NCI-H2196 treated with DMSO at 0.1 percent for 48 hours (cell line): ENCODE measurements around the gene NSG2.

ENCODE experiments used
- DNase-seq: peaks from one replicate; lab custom pipeline; 2025; ENCODE audit not compliant: unreplicated experiment; lab: John Stamatoyannopoulos, UW

Gene NSG2

GRCh38 chr5:174058433-174059122 lies 13.1 kb downstream of the NSG2 start:
- no peak for DNase-seq

GRCh38 chr5:174059247-174059646 lies 13.7 kb downstream of the NSG2 start:
- no peak for DNase-seq

- DNase-seq, result no peak
These were observed 17.7 kb downstream of the NSG2 start for GRCh38 chr5:174063082-174063756.

- no peak for DNase-seq
These were observed 18.7 kb downstream of the NSG2 start for GRCh38 chr5:174064171-174064570.

- peak; percentile 17 for DNase-seq
These were observed 20.2 kb downstream of the NSG2 start for GRCh38 chr5:174065528-174066197.

GRCh38 chr5:174067499-174067898 lies 22.0 kb downstream of the NSG2 start:
- no peak for DNase-seq

GRCh38 chr5:174071484-174071883 lies 26.0 kb downstream of the NSG2 start:
- DNase-seq, result no peak

- DNase-seq, result no peak
These were observed 27.7 kb downstream of the NSG2 start for GRCh38 chr5:174073122-174073660.

GRCh38 chr5:174074369-174074768 lies 28.9 kb downstream of the NSG2 start:
- no peak for DNase-seq

- no peak for DNase-seq
These were observed 32.9 kb downstream of the NSG2 start for GRCh38 chr5:174078416-174078815.

- peak; percentile 51 for DNase-seq
These were observed 36.8 kb downstream of the NSG2 start for GRCh38 chr5:174082286-174082685.

GRCh38 chr5:174083056-174083827 lies 37.7 kb downstream of the NSG2 start:
- no peak for DNase-seq

GRCh38 chr5:174084691-174085154 lies 39.2 kb downstream of the NSG2 start:
- DNase-seq, result no peak

- no peak for DNase-seq
These were observed 41.2 kb downstream of the NSG2 start for GRCh38 chr5:174086751-174087150.

GRCh38 chr5:174087783-174088182 lies 42.3 kb downstream of the NSG2 start:
- DNase-seq, result no peak

GRCh38 chr5:174090129-174090528 lies 44.6 kb downstream of the NSG2 start:
- DNase-seq, result no peak

GRCh38 chr5:174093123-174093522 lies 47.6 kb downstream of the NSG2 start:
- no peak for DNase-seq

- no peak for DNase-seq
These were observed 49.5 kb downstream of the NSG2 start for GRCh38 chr5:174094857-174095606.

GRCh38 chr5:174096619-174097018 lies 51.1 kb downstream of the NSG2 start:
- no peak for DNase-seq

GRCh38 chr5:174097486-174098185 lies 52.1 kb downstream of the NSG2 start:
- no peak for DNase-seq
